SK-N-SH (cell line): ENCODE results near the gene SLC44A5. TPM values are rescaled to one million over a fixed set of nuclear protein-coding genes. Genes with fewer than 3 reads are reported as not detected.

ENCODE experiments used
- CTCF ChIA-PET: fragments of 300-600, 350-600 bp; formaldehyde crosslinking; extraction: SDS; loops from one replicate; lab custom pipeline; 2021; lab: Yijun Ruan, JAX
- POLR2A ChIA-PET: fragments of 350-600 bp; sonication (Branson Sonifier 250); formaldehyde crosslinking; extraction: SDS; loops from one replicate; lab custom pipeline; 2020; ENCODE audit warnings: antibody characterized with exemption, inconsistent platforms; lab: Yijun Ruan, JAX
- DNase-seq: peaks from one replicate; pipeline ENCODE4 v3.0.0; 2012
- H2AFZ ChIP-seq: fragments of 200-600 bp; sonication (generic); 2 replicates; pipeline ENCODE4 v1.8.1; 2016; ENCODE audit warnings: antibody characterized with exemption, mild to moderate bottlenecking, low read depth
- H3F3A ChIP-seq: fragments of 200-600 bp; sonication (generic); replicated peaks from 2 replicates; pipeline ENCODE3; 2016; ENCODE audit warnings: antibody characterized with exemption, mild to moderate bottlenecking; ENCODE audit not compliant: insufficient read depth
- H3K27ac ChIP-seq, 2 experiments: fragments of 200-500 bp in 1 of 2; fragments of 200-600 bp in 1 of 2; sonication (Bioruptor generic) in 1 of 2; sonication (generic), shearing (Covaris generic) in 1 of 2; 2 replicates each; pipeline versions ENCODE4 v1.5.1 to v1.6.1; 2014 to 2016; ENCODE audit warnings: low read depth in 2 of 2, inconsistent platforms in 1 of 2, low read length in 1 of 2, mild to moderate bottlenecking in 1 of 2, mixed read lengths in 1 of 2
- H3K27me3 ChIP-seq: fragments of 200-600 bp; sonication (generic), shearing (Covaris generic); 2 replicates; pipeline ENCODE4 v1.6.1; 2016; ENCODE audit warnings: mixed run types; ENCODE audit not compliant: insufficient read depth
- H3K36me3 ChIP-seq, 2 experiments: fragments of 200-500 bp in 1 of 2; fragments of 200-600 bp in 1 of 2; sonication (Bioruptor generic) in 1 of 2; sonication (generic) in 1 of 2; replicated peaks in 1 of 2; 2 replicates each; pipeline versions ENCODE3 to v1.5.1; 2014 to 2016; ENCODE audit warnings: low read length in 1 of 2, mild to moderate bottlenecking in 1 of 2; ENCODE audit not compliant: insufficient read depth in 2 of 2, control insufficient read depth in 1 of 2
- H3K4me1 ChIP-seq, 2 experiments: fragments of 200-500 bp in 1 of 2; fragments of 200-600 bp in 1 of 2; sonication (Bioruptor generic) in 1 of 2; sonication (generic), shearing (Covaris generic) in 1 of 2; 2 replicates each; pipeline versions ENCODE4 v1.5.1 to v1.6.1; 2014 to 2016; ENCODE audit warnings: low read depth in 1 of 2, low read length in 1 of 2, mixed run types in 1 of 2; ENCODE audit not compliant: insufficient read depth in 2 of 2, control insufficient read depth in 1 of 2
- H3K4me2 ChIP-seq: fragments of 200-600 bp; sonication (generic), shearing (Covaris generic); 2 replicates; pipeline ENCODE4 v1.6.1; 2017; ENCODE audit warnings: mixed run types
- H3K4me3 ChIP-seq, 2 experiments: fragments of 200-500 bp in 1 of 2; fragments of 200-600 bp in 1 of 2; sonication (Bioruptor generic) in 1 of 2; sonication (generic), shearing (Covaris generic) in 1 of 2; 2 replicates each; pipeline versions ENCODE4 v1.5.1 to v1.8.1; 2014 to 2016; ENCODE audit warnings: low read depth in 2 of 2, inconsistent platforms in 1 of 2, low read length in 1 of 2, mild to moderate bottlenecking in 1 of 2, mixed read lengths in 1 of 2, moderate library complexity in 1 of 2
- H3K79me2 ChIP-seq: fragments of 200-600 bp; sonication (generic); 2 replicates; pipeline ENCODE4 v1.8.1; 2017; ENCODE audit warnings: mild to moderate bottlenecking; ENCODE audit not compliant: insufficient read depth
- H3K9ac ChIP-seq: fragments of 200-600 bp; sonication (generic); 2 replicates; pipeline ENCODE4 v1.6.1; 2017; ENCODE audit warnings: mixed run types
- H3K9me2 ChIP-seq: fragments of 200-600 bp; sonication (generic); 2 replicates; pipeline ENCODE4 v1.6.1; 2017; ENCODE audit warnings: mixed run types
- H3K9me3 ChIP-seq: fragments of 200-600 bp; sonication (generic); 2 replicates; pipeline ENCODE4 v1.6.1; 2017; ENCODE audit warnings: mixed run types, mild to moderate bottlenecking, moderate library complexity
- H4K20me1 ChIP-seq: fragments of 200-600 bp; sonication (generic); 2 replicates; pipeline ENCODE4 v1.6.1; 2017; ENCODE audit warnings: mild to moderate bottlenecking, mixed run types; ENCODE audit not compliant: insufficient read depth
- CHD2 ChIP-seq: fragments of 150-350 bp; IDR thresholded peaks from 2 replicates; pipeline ENCODE4 v1.6.1; 2018; ENCODE audit warnings: low read length; ENCODE audit not compliant: partially characterized antibody
- CTCF ChIP-seq: fragments of 200-600 bp; sonication (generic); IDR thresholded peaks from 2 replicates; pipeline ENCODE4 v1.6.1; 2017; ENCODE audit warnings: antibody characterized with exemption, mild to moderate bottlenecking, moderate library complexity
- ELF1 ChIP-seq: IDR thresholded peaks from 2 replicates; pipeline ENCODE4 v1.4.0; 2012
- EZH2phosphoT487 ChIP-seq: fragments of 200-600 bp; sonication (generic); IDR thresholded peaks from 2 replicates; pipeline ENCODE4 v1.6.1; 2017; ENCODE audit warnings: low read depth, mixed run types, mild to moderate bottlenecking, antibody characterized with exemption, moderate library complexity, borderline replicate concordance
- FOXM1 ChIP-seq: IDR thresholded peaks from 2 replicates; pipeline ENCODE4 v1.4.0; 2012; ENCODE audit warnings: low read depth, mild to moderate bottlenecking
- MEF2A ChIP-seq: IDR thresholded peaks from 2 replicates; pipeline ENCODE4 v1.4.0; 2012; ENCODE audit warnings: low read depth, borderline replicate concordance
- NRF1 ChIP-seq: IDR thresholded peaks from 2 replicates; pipeline ENCODE4 v1.6.1; 2012; ENCODE audit warnings: low read depth, mild to moderate bottlenecking, low read length
- PBX3 ChIP-seq: IDR thresholded peaks from 2 replicates; pipeline ENCODE4; 2012
- RAD21 ChIP-seq: IDR thresholded peaks from 2 replicates; pipeline ENCODE4 v1.6.1; 2012; ENCODE audit warnings: mild to moderate bottlenecking, low read length
- RFX5 ChIP-seq: IDR thresholded peaks from 2 replicates; pipeline ENCODE4 v1.6.1; 2012; ENCODE audit warnings: mild to moderate bottlenecking, improper control_type of control experiment, low read length
- TEAD4 ChIP-seq: IDR thresholded peaks from 2 replicates; pipeline ENCODE4 v1.4.0; 2012; ENCODE audit warnings: mild to moderate bottlenecking, borderline replicate concordance; ENCODE audit not compliant: insufficient read depth
- WGBS: methylation state at CpG from one replicate; pipeline ENCODE4 v1.1.6; 2017; ENCODE audit warnings: low lambda C conversion rate; 5-methylcytosine and 5-hydroxymethylcytosine counted together
- polyA plus RNA-seq, 3 experiments: library from polyadenylated mRNA; depleted of rRNA; stranded (reverse); fragments of >200 nt; gene quantifications; 2 replicates each; pipeline ENCODE4 v1.2.3, GENCODE V29; 2012
- TF ChIP-seq, protein P1 (sequence below): IDR thresholded peaks from 2 replicates; pipeline ENCODE4 v1.4.0; 2012; ENCODE audit warnings: low read depth
- TF ChIP-seq, protein P2 (sequence below): IDR thresholded peaks from 2 replicates; pipeline ENCODE4 v1.4.0; 2012; ENCODE audit warnings: low read depth, borderline replicate concordance

SLC44A5 gene
- polyA plus RNA-seq, 1 of the 3 experiments (the other 2 are of a cell fraction), result 4.9 TPM

DNA sequence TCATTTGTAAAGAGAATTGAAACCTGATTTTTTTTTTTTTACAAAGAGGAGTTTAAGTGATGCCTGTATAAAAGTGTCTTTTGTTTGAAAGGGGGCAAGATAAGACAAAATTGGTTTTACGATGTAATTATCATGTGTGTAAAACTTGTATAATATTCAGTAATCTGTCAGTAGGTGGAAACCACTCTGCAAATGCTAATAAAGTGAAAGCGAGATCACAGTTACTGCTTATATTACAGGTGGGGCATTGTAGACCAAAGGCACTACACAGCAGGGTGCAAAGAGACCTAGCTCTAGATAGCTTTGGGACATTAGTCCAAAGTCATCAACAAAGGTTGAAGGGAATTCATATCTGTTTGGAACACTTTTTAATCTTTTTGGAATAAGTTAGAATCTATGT, 302.5 kb downstream of the SLC44A5 start:
- TF ChIP-seq EZH2phosphoT487, result no peak
- TF ChIP-seq RAD21, result no peak
- TF ChIP-seq CHD2, result no peak
- no peak for TF ChIP-seq PBX3
- no peak for TF ChIP-seq CTCF
- no peak for TF ChIP-seq NRF1
- TF ChIP-seq MEF2A, result no peak
- TF ChIP-seq RFX5, result no peak
- TF ChIP-seq TEAD4, result no peak
- ChIA-PET CTCF (interaction anchor here (1.1 kb wide), 1 partner anchor 306 kb away, joined by 3 read pairs; no protein-coding TSS in a partner anchor), POLR2A (no interaction called here)
- H3K27me3 ChIP-seq, result no peaks in the 10 kb centered on the region
- H3K9ac ChIP-seq, result no peak overlapping the region
- no peaks in the 10 kb centered on the region for H3K79me2 ChIP-seq
- H3F3A ChIP-seq, result peaks cover 10% of the 10 kb centered on the region
- H3K9me3 ChIP-seq, result no peaks in the 10 kb centered on the region; the same call in 1 of the 2 replicates
- no peaks in the 10 kb centered on the region for H3K9me2 ChIP-seq
- no peak overlapping the region for H3K27ac ChIP-seq
- no peak overlapping the region for H3K4me3 ChIP-seq
- H3K36me3 ChIP-seq, result no peaks in the 10 kb centered on the region
- no peak overlapping the region for H3K4me2 ChIP-seq
- WGBS, result 89% methylated on average over 2 of the region's 2 CpGs
- H3K4me1 ChIP-seq, result no peaks in the 10 kb centered on the region; a peak in 2 of 4 replicates
- H4K20me1 ChIP-seq, result no peaks in the 10 kb centered on the region
- no peak overlapping the region for H2AFZ ChIP-seq
- DNase-seq, result no peak

- Histone ChIP-seq H3F3A (peaks cover 6% of the 10 kb centered on the region), H3K9me3 (no peaks in the 10 kb centered on the region; the same call in none of the 2 replicates), H3K9me2 (no peaks in the 10 kb centered on the region), H2AFZ (no peak overlapping the region; the same call in 1 of the 2 replicates), H3K27me3 (no peaks in the 10 kb centered on the region), H3K79me2 (no peaks in the 10 kb centered on the region), H3K4me2 (no peak overlapping the region), H3K4me1 (no peaks in the 10 kb centered on the region; a peak in 2 of 4 replicates), H3K4me3 (no peak overlapping the region), H3K9ac (no peak overlapping the region), H4K20me1 (no peaks in the 10 kb centered on the region), H3K36me3 (no peaks in the 10 kb centered on the region), H3K27ac (no peak overlapping the region)
- no peak for DNase-seq
- POLR2A ChIA-PET, result no interaction called here
- CTCF ChIA-PET, result interaction anchor here (0.9 to 1.5 kb wide), 4 partner anchors 9 to 327 kb away, joined by 3 to 6 read pairs (median 4); no protein-coding TSS in a partner anchor
- WGBS, result 48% methylated on average over 2 of the region's 2 CpGs
- TF ChIP-seq, protein P1, sequence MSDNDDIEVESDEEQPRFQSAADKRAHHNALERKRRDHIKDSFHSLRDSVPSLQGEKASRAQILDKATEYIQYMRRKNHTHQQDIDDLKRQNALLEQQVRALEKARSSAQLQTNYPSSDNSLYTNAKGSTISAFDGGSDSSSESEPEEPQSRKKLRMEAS, result no peak
- TF ChIP-seq PBX3 (no peak), ELF1 (no peak), FOXM1 (no peak)
- TF ChIP-seq, protein P2, sequence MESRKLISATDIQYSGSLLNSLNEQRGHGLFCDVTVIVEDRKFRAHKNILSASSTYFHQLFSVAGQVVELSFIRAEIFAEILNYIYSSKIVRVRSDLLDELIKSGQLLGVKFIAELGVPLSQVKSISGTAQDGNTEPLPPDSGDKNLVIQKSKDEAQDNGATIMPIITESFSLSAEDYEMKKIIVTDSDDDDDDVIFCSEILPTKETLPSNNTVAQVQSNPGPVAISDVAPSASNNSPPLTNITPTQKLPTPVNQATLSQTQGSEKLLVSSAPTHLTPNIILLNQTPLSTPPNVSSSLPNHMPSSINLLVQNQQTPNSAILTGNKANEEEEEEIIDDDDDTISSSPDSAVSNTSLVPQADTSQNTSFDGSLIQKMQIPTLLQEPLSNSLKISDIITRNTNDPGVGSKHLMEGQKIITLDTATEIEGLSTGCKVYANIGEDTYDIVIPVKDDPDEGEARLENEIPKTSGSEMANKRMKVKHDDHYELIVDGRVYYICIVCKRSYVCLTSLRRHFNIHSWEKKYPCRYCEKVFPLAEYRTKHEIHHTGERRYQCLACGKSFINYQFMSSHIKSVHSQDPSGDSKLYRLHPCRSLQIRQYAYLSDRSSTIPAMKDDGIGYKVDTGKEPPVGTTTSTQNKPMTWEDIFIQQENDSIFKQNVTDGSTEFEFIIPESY, result no peak
Measured at GRCh38 chr1:75305061-75305460, 305.9 kb downstream of the SLC44A5 start.
